ENCODE results near the gene CTSE. TPM values are rescaled to one million over a fixed set of nuclear protein-coding genes. Genes with fewer than 3 reads are reported as not detected.

Gene CTSE
- total RNA-seq, 1 donor from 2014 or later = not detected

GRCh38 chr1:206010060-206010459 lies 13.6 kb downstream of the CTSE start:
- TF ChIP-seq CTCF (conservative IDR thresholded peaks at IDR 0.05; ENCODE audit: low read depth, low read length) = no peak
- no peak overlapping the region for H3K4me3 ChIP-seq (ENCODE audit: low read depth, low read length)
- DNase-seq (ENCODE audit: low read depth) = no peak

- TF ChIP-seq CTCF (conservative IDR thresholded peaks at IDR 0.05; ENCODE audit: low read depth, low read length) = no peak
- H3K4me3 ChIP-seq (ENCODE audit: low read depth, low read length) = no peak overlapping the region
- DNase-seq (ENCODE audit: low read depth) = no peak
Measured at GRCh38 chr1:206006946-206007345, 16.7 kb downstream of the CTSE start.

- no peak for DNase-seq (ENCODE audit: low read depth)
- H3K4me3 ChIP-seq (ENCODE audit: low read depth, low read length) = no peak overlapping the region
Measured at GRCh38 chr1:206005778-206006180, 17.9 kb downstream of the CTSE start.

GRCh38 chr1:206005234-206005633 lies 18.5 kb downstream of the CTSE start:
- TF ChIP-seq CTCF (conservative IDR thresholded peaks at IDR 0.05; ENCODE audit: low read depth, low read length) = no peak
- DNase-seq (ENCODE audit: low read depth) = no peak
- H3K4me3 ChIP-seq (ENCODE audit: low read depth, low read length) = no peak overlapping the region

More at GRCh38 chr1:206005778-206006180, 17.9 kb downstream of the CTSE start:
- TF ChIP-seq CTCF (conservative IDR thresholded peaks at IDR 0.05; ENCODE audit: low read depth, low read length) = no peak

GRCh38 chr1:206004826-206005225 lies 18.9 kb downstream of the CTSE start:
- no peak for TF ChIP-seq CTCF (conservative IDR thresholded peaks at IDR 0.05; ENCODE audit: low read depth, low read length)

GRCh38 chr1:206003854-206004800 lies 19.6 kb downstream of the CTSE start:
- TF ChIP-seq CTCF (conservative IDR thresholded peaks at IDR 0.05; ENCODE audit: low read depth, low read length) = no peak
- H3K4me3 ChIP-seq (ENCODE audit: low read depth, low read length) = no peak overlapping the region
- DNase-seq (ENCODE audit: low read depth) = no peak

More at GRCh38 chr1:206004826-206005225, 18.9 kb downstream of the CTSE start:
- no peak overlapping the region for H3K4me3 ChIP-seq (ENCODE audit: low read depth, low read length)
- no peak for DNase-seq (ENCODE audit: low read depth)

All from epithelial cell of proximal tubule (primary cell).